HL-60 (cell line): ENCODE measurements around the gene DTHD1.

Source experiments
- DNase-seq, 2 experiments: peaks; one replicate each; pipeline ENCODE4 v3.0.0-alpha.2; 2010 to 2020; ENCODE audit warnings: low read depth in 1 of 2, low spot score in 1 of 2
- H3K27ac ChIP-seq: fragments of 250-450 bp; sonication (Bioruptor Pico); replicated peaks from 2 replicates; pipeline ENCODE4 v1.5.1; 2020; ENCODE audit warnings: mild to moderate bottlenecking, moderate library complexity
- H3K27me3 ChIP-seq: fragments of 250-450 bp; sonication (Bioruptor Pico); 2 replicates; pipeline ENCODE4 v1.5.1; 2021; ENCODE audit warnings: mild to moderate bottlenecking, moderate library complexity; ENCODE audit not compliant: insufficient read depth, poor library complexity, severe bottlenecking
- H3K4me3 ChIP-seq: replicated peaks from 2 replicates; pipeline ENCODE4 v1.5.1; 2011; ENCODE audit warnings: mild to moderate bottlenecking, control low read depth, low read length; ENCODE audit not compliant: insufficient read depth
- GABPA ChIP-seq: IDR thresholded peaks from 2 replicates; pipeline ENCODE4 v1.6.1; 2012; ENCODE audit warnings: low read depth
- POLR2AphosphoS5 ChIP-seq: IDR thresholded peaks from 2 replicates; pipeline ENCODE4 v1.6.1; 2012; ENCODE audit warnings: low read depth
- SPI1 ChIP-seq: IDR thresholded peaks from 2 replicates; pipeline ENCODE4 v1.6.1; 2012; ENCODE audit warnings: low read depth, mild to moderate bottlenecking, borderline replicate concordance
- TF ChIP-seq, protein P1 (sequence below): IDR thresholded peaks from one replicate; pipeline ENCODE4 v1.5.1; 2011; ENCODE audit warnings: low read length, control low read depth, inconsistent platforms; ENCODE audit not compliant: insufficient read depth
- TF ChIP-seq, protein P2 (sequence below): IDR thresholded peaks from 2 replicates; pipeline ENCODE4 v1.6.1; 2012; ENCODE audit warnings: low read depth; ENCODE audit not compliant: insufficient replicate concordance

The DTHD1 gene

DNA sequence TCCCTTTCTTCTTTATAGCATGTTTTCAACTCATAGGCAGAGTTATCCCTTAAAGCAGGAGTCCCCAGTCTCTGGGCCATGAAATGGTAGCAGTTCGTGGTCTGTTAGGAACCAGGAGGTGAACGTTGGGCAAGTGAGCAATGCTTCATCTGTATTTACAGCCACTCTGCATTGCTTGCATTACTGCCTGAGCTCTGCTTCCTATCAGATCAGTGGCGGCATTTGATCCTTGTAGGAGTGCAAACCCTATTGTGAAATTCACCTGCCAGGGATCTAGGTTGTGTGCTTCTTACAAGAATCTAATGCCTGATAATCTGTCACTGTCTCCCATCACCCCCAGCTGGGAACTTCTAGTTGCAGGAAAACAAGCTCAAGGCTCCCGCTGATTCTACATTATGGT, 39.8 kb downstream of the DTHD1 start:
- Histone ChIP-seq H3K4me3 (no peak overlapping the region), H3K27ac (no peak overlapping the region), H3K27me3 (no peaks in the 10 kb centered on the region)
- DNase-seq, result no peak
- TF ChIP-seq, protein P1, sequence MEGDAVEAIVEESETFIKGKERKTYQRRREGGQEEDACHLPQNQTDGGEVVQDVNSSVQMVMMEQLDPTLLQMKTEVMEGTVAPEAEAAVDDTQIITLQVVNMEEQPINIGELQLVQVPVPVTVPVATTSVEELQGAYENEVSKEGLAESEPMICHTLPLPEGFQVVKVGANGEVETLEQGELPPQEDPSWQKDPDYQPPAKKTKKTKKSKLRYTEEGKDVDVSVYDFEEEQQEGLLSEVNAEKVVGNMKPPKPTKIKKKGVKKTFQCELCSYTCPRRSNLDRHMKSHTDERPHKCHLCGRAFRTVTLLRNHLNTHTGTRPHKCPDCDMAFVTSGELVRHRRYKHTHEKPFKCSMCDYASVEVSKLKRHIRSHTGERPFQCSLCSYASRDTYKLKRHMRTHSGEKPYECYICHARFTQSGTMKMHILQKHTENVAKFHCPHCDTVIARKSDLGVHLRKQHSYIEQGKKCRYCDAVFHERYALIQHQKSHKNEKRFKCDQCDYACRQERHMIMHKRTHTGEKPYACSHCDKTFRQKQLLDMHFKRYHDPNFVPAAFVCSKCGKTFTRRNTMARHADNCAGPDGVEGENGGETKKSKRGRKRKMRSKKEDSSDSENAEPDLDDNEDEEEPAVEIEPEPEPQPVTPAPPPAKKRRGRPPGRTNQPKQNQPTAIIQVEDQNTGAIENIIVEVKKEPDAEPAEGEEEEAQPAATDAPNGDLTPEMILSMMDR, result no peak
- TF ChIP-seq SPI1 (no peak), POLR2AphosphoS5 (no peak), GABPA (no peak)
- TF ChIP-seq, protein P2, sequence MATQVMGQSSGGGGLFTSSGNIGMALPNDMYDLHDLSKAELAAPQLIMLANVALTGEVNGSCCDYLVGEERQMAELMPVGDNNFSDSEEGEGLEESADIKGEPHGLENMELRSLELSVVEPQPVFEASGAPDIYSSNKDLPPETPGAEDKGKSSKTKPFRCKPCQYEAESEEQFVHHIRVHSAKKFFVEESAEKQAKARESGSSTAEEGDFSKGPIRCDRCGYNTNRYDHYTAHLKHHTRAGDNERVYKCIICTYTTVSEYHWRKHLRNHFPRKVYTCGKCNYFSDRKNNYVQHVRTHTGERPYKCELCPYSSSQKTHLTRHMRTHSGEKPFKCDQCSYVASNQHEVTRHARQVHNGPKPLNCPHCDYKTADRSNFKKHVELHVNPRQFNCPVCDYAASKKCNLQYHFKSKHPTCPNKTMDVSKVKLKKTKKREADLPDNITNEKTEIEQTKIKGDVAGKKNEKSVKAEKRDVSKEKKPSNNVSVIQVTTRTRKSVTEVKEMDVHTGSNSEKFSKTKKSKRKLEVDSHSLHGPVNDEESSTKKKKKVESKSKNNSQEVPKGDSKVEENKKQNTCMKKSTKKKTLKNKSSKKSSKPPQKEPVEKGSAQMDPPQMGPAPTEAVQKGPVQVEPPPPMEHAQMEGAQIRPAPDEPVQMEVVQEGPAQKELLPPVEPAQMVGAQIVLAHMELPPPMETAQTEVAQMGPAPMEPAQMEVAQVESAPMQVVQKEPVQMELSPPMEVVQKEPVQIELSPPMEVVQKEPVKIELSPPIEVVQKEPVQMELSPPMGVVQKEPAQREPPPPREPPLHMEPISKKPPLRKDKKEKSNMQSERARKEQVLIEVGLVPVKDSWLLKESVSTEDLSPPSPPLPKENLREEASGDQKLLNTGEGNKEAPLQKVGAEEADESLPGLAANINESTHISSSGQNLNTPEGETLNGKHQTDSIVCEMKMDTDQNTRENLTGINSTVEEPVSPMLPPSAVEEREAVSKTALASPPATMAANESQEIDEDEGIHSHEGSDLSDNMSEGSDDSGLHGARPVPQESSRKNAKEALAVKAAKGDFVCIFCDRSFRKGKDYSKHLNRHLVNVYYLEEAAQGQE, result no peak

DNA sequence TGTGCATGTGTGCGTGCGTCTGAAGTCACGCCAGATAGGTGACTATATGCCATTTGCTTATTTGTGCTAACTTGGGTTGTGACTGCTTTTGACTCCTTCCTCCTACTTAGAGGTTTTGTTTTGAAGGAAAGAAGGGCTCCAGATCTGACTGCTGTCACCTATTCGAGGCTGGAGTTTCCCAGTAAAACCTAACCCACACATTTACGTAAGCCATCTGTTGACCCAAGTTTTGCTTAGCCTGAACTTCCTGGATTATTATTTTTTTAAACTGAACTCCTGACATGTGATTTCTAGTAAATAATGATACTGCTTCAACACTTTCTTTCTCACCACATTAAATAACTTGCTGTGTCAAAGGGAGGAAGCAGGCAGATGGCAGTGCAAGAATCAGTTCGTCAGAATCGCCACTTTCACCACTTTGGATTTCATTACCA, 41.5 kb downstream of the DTHD1 start:
- Histone ChIP-seq H3K27ac (no peak overlapping the region; the same call in 1 of the 2 replicates), H3K4me3 (no peak overlapping the region), H3K27me3 (no peaks in the 10 kb centered on the region)
- TF ChIP-seq, protein P2, result no peak
- TF ChIP-seq, protein P1, result no peak
- no peak for TF ChIP-seq SPI1
- TF ChIP-seq POLR2AphosphoS5, result no peak
- no peak for TF ChIP-seq GABPA
- no peak for DNase-seq

DNA sequence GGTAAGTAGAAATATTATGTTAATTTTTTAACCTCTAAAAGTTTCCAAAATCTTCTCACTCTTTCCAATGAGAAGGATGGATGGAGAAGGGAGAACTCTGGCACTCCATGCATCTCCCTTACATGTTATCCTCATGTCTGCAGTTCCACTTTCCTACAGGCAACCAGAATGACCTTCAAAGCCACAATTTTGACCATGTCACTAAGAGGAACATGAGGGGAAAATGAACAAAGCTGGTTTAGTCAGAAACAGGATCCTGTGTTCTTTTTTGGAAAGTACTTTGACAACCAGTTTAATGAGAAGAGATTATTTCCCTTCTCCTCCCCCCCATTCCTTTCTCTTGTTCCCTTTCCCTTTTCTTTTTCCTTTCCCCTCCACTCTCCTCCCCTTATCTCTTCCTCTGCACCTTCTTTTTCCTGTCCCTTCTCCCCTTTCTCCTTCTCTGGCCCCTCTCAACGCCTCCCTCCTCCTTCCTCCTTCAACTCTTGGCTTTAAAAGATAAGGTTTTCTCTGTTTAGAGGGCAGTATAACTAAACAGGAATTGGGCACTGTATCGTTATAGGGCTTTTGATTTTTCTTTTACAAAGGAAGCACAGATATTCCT, 42.5 kb downstream of the DTHD1 start:
- DNase-seq, result no peak
- no peaks in the 10 kb centered on the region for H3K27me3 ChIP-seq
- TF ChIP-seq GABPA (no peak), SPI1 (no peak), POLR2AphosphoS5 (no peak)
- TF ChIP-seq, protein P2, result no peak
- TF ChIP-seq, protein P1, result no peak
- no peak overlapping the region for H3K4me3 ChIP-seq
- 0 out of 2 replicates have a peak overlapping the region, but pooled peaks have one; percentile 13 for H3K27ac ChIP-seq
